ENCODE measurements around the gene ANXA3.

DNA sequence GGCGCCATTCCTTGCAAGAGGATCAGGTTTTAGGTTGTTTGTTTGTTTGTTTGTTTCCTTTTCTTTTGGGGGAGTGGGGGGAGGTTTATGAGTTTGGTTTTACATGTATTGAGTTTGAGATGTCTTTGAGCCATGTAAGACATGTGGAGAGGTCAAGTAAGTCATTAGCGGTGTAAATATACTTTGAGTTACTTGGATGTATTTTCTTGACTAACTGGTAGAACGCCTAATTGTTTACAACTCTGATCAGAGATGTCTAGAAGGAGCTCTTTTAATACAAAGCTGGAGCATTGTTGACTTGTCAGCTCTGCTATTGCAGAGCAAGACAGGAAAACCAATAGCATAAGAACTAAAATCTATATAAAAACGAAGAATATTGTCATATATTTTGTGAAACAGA, 57.1 kb downstream of the ANXA3 start:
- TF ChIP-seq, protein P1, sequence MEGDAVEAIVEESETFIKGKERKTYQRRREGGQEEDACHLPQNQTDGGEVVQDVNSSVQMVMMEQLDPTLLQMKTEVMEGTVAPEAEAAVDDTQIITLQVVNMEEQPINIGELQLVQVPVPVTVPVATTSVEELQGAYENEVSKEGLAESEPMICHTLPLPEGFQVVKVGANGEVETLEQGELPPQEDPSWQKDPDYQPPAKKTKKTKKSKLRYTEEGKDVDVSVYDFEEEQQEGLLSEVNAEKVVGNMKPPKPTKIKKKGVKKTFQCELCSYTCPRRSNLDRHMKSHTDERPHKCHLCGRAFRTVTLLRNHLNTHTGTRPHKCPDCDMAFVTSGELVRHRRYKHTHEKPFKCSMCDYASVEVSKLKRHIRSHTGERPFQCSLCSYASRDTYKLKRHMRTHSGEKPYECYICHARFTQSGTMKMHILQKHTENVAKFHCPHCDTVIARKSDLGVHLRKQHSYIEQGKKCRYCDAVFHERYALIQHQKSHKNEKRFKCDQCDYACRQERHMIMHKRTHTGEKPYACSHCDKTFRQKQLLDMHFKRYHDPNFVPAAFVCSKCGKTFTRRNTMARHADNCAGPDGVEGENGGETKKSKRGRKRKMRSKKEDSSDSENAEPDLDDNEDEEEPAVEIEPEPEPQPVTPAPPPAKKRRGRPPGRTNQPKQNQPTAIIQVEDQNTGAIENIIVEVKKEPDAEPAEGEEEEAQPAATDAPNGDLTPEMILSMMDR (IDR thresholded peaks at IDR 0.05; ENCODE audit: poor library complexity) = no peak
- TF ChIP-seq EZH2 (IDR thresholded peaks at IDR 0.05; ENCODE audit: borderline replicate concordance) = no peak

Measured in hepatocyte (in vitro differentiated cells).